Measurements from ENCODE around the gene CEP104.

GRCh38 chr1:3762873-3763228 is 94.2 kb downstream of the CEP104 start:
- TF ChIP-seq CTCF (conservative IDR thresholded peaks at IDR 0.05) (no peak), EZH2 (IDR thresholded peaks at IDR 0.05; ENCODE audit: low read depth) (no peak)

Data from PC-9 (cell line).